ENCODE measurements around the gene RERE.

The RERE gene

DNA sequence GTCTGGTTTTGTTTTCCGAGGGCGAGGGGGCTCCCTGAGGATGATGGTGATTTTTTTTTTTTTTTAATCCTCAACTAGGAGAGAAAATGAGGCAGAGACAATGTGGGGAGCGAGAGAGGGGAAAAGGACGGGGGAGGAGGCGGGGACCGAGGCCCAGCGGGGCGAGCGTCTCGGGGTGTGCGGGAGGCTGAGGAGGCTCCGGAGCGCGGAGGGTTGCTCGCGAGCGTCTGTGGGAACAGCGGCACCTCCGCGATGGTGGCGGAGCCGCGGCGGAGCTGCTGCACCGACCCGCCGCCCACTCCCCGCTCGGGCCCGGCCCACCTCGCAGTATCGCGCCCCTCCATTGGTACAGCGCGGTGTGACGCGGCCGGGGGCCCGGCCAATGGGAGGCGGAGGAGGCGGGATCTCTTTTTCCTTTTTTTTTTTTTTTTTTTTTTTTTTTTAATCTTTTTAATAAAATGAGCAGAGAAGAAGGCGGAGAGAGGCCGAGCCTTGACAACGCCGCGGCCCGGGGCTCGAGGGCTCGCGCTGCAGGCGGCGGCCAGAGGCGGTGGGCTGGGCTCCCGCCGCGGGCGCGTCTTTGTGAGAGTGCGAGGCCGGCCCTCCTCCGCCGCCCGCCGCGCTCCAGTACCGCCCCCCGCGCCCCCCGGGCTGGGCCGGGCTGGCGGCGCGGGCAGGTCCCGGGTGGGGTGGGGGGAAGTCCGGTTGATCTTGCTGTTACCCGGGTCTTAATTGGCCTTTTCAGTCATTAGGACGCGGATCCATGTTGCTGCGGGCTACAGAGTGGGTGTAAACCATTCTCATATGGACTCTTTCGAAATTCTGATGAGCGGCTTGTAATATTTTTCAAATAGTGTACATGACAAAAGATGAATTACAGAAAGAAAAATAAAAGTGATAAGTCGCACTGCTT is at the start of gene RERE:
RERE (minus strand) TSS at position 229 of the 913 bp plus-strand sequence.
- H3K4me3 ChIP-seq (ENCODE audit: low read depth in 1 of 2, low read length in 1 of 2) = peak within 1 kb of the TSS; percentile 85 to 87
- H3K36me3 ChIP-seq = no peaks in the 10 kb centered on the region
- peak; percentile 70 for TF ChIP-seq CTCF (IDR thresholded peaks at IDR 0.05)
- peak within 1 kb of the TSS; percentile 81 for H3K27ac ChIP-seq
- H3K27me3 ChIP-seq = no peaks in the 10 kb centered on the region
- no peaks in the 10 kb centered on the region for H3K9me3 ChIP-seq
- H3K4me1 ChIP-seq (ENCODE audit: control insufficient read depth in 1 of 2, insufficient read depth in 1 of 2, low read depth in 1 of 2, low read length in 1 of 2) = peaks cover 22 to 26% of the 10 kb centered on the region in 2 experiments

DNA sequence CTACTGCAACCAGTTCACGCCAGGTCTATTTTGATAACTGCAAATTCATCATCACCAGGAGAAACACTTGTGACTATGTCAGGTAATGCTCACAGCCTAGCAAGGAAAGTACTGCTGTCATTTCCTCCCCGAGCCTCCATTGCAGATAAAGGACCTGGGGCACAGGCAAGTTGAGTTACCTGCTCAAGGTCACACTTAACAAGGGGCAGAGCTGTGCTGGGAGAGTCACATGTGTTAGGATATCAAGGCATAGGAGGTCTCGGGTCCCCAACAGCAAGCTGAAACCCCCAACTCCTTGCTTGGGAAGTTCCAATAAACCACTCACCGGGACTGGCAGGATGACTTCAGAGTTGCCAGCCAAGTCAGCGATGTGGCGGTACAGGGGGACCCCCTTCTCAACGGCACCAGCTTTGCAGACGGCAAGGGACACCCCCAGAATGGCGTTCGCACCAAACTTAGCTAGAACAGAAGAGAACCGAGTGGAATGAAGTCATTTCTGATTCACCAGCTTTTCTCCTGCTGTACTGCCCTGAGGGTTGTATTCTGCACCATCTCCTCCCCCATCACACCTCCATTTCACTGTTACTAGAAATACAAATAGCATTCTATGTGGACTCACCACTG is 49.5 kb upstream of the RERE start:
- no peak for TF ChIP-seq CTCF (IDR thresholded peaks at IDR 0.05)
- peak overlapping the region; percentile 66 for H3K27ac ChIP-seq
- peaks cover 92% of the 10 kb centered on the region for H3K36me3 ChIP-seq
- no peak overlapping the region for H3K4me3 ChIP-seq (ENCODE audit: low read depth in 1 of 2, low read length in 1 of 2)
- H3K27me3 ChIP-seq = no peaks in the 10 kb centered on the region
- no peaks in the 10 kb centered on the region for H3K9me3 ChIP-seq
- H3K4me1 ChIP-seq (ENCODE audit: control insufficient read depth in 1 of 2, insufficient read depth in 1 of 2, low read depth in 1 of 2, low read length in 1 of 2) = peaks cover 31% of the 10 kb centered on the region in 2 experiments

GRCh38 chr1:8866173-8866791 is 48.8 kb upstream of the RERE start:
- H3K4me3 ChIP-seq (ENCODE audit: low read depth in 1 of 2, low read length in 1 of 2) = no peak overlapping the region
- peaks cover 25% of the 10 kb centered on the region in 2 experiments for H3K4me1 ChIP-seq (ENCODE audit: control insufficient read depth in 1 of 2, insufficient read depth in 1 of 2, low read depth in 1 of 2, low read length in 1 of 2)
- H3K9me3 ChIP-seq = no peaks in the 10 kb centered on the region
- H3K27me3 ChIP-seq = no peaks in the 10 kb centered on the region
- peak overlapping the region; percentile 66 for H3K27ac ChIP-seq
- TF ChIP-seq CTCF (IDR thresholded peaks at IDR 0.05) = no peak
- peaks cover 94% of the 10 kb centered on the region for H3K36me3 ChIP-seq

DNA sequence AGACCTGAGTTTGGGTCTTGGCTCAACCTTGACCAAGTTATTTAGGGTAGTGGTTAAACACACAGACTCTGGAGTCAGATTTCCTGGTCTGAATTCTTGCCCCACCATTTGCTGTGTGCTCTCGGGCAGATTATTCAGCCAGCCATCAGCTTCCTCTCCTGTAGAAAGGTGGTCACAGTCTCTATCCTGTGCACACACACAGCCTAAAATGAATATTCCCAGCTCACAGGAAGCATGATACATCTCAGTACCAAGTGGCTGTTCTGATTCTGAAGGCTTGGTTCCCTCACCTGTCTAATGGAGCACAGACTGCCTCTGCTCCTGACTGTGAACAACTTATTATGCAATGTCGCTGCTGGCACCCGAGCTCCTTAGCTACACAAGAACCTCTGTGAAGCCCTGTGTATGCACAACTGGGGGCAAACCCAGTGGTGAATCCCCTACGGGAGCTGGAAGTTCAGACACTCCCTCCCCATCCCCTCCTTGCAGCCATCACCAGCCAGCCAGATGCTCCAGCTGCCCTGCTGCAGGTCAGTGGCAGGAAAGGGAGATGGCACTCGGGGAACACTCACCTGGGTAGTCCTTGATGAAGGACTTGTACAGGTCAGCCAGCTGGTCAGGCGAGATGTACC is 47.4 kb upstream of the RERE start:
- H3K4me3 ChIP-seq (ENCODE audit: low read depth in 1 of 2, low read length in 1 of 2) = no peak overlapping the region
- H3K36me3 ChIP-seq = peaks cover 98% of the 10 kb centered on the region
- H3K27ac ChIP-seq = peak overlapping the region; percentile 66
- no peaks in the 10 kb centered on the region for H3K27me3 ChIP-seq
- TF ChIP-seq CTCF (IDR thresholded peaks at IDR 0.05) = no peak
- no peaks in the 10 kb centered on the region for H3K9me3 ChIP-seq
- H3K4me1 ChIP-seq (ENCODE audit: control insufficient read depth in 1 of 2, insufficient read depth in 1 of 2, low read depth in 1 of 2, low read length in 1 of 2) = peaks cover 11% of the 10 kb centered on the region in 2 experiments

DNA sequence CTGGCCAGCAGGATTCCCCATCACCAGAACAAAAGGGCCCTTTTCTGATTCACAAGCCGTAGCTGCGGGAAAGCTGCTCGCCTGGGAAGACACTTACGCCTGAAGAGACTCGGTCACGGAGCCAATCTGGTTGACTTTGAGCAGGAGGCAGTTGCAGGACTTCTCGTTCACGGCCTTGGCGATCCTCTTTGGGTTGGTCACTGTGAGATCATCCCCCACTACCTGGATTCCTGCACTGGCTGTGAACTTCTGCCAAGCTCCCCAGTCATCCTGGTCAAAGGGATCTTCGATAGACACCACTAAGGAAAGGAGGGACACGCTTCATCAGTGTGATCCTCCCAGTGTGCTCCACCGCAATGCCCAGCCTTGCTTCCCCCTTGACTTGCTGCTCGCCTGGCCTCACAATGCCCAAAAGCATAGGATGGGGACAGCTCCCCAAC is 46.4 kb upstream of the RERE start:
- H3K36me3 ChIP-seq = peaks cover 88% of the 10 kb centered on the region
- no peaks in the 10 kb centered on the region for H3K9me3 ChIP-seq
- TF ChIP-seq CTCF (IDR thresholded peaks at IDR 0.05) = no peak
- peaks cover 18 to 20% of the 10 kb centered on the region in 2 experiments for H3K4me1 ChIP-seq (ENCODE audit: control insufficient read depth in 1 of 2, insufficient read depth in 1 of 2, low read depth in 1 of 2, low read length in 1 of 2)
- H3K4me3 ChIP-seq (ENCODE audit: low read depth in 1 of 2, low read length in 1 of 2) = no peak overlapping the region
- H3K27ac ChIP-seq = no peak overlapping the region
- H3K27me3 ChIP-seq = no peaks in the 10 kb centered on the region

All from neutrophil (primary cell).